NK-92 treated with Interleukin-12 subunit alpha and Interleukin-12 subunit beta, amount 100 ng/mL, for 24 hours (cell line): ENCODE results near the gene STX2.
"Not testable (repeated sequence)": the region's sequence is repeated elsewhere in the genome, so short reads cannot be mapped to it uniquely, and the experiment has no call there.

Source experiments
- DNase-seq: peaks from one replicate; lab custom pipeline; 2025; lab: John Stamatoyannopoulos, UW

Gene STX2

DNA sequence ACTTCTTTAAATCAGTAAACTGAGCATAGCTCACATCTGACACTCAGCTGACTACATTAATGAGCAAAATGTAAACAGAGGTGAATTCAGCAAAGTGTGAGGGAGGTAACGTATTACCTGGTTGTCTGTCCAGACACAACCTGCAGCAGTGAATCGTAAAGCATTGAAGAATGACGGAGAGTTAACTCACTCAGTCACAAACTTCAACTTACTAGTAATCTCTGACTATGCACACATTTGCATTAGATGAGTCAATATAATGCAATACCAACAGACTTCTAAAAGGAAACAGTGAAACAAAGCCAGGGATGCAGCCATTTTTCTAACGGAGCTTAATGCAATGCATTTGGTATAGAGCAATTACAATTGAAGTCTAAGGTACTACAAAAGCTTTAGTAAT lies 40.0 kb downstream of the STX2 start:
- DNase-seq = no peak

DNA sequence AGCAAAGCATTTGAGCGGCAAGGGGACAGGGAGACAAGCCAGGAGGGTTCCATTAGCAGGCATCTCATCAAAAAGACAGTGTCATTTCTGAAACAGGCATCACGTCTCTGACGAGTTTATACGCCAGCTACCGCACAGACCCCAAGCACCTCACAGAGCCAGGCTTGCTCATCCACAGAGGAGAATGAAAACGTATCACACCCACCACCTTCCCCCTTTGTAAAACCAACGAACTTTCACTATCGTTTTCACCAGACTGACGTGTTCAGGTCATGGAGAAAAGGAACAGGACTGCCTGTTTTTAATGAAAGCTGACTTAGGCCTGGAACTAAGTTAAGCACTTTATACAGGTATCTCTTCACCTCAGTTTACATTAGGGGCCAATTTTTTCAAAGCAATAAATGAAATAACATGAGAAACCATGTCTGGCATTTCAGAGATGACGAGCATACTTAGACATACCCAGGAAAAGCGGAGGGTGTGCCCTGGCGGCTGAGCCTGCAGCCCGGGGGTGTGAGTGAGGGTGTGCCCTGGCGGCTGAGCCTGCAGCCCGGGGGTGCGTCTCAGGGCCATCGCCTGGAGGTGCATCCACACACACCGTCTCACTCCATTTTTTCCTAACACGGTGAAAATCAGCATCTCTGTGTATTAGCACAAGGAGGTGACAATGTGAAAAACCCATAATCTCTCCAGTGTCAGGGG lies 41.9 kb downstream of the STX2 start:
- no peak for DNase-seq

DNA sequence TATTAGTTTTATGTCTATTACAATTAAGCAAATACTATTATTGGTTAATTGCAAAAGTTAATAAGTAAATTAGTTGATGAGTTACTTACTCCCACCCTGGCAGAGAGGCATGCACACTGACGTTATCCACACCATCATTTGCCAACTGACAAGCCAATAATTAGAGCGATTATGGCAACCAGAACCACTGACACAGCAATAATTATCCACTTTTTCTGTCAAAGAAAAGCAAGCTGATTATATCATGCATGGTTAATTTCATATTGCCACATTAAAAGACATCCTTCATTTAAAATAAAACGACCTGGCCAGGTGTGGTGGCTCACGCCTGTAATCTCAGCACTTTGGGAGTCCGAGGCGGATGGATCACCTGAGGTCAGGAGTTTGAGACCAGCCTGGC lies 43.1 kb downstream of the STX2 start:
- DNase-seq = no peak

DNA sequence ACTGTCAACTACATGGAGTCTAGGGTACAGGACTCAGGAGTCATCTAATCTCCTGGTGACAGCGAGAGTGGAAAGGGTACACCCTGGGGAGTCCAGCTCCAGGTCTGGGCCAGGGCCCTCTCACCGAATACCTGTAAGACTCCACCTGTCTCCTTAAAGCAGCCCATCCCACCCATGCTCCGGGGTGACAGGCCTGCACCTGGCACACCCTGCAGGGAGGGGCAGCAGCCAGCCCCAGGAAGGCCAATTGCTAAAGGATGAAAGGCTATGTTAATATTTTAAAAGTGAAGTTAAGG lies 45.5 kb downstream of the STX2 start:
- no peak for DNase-seq

DNA sequence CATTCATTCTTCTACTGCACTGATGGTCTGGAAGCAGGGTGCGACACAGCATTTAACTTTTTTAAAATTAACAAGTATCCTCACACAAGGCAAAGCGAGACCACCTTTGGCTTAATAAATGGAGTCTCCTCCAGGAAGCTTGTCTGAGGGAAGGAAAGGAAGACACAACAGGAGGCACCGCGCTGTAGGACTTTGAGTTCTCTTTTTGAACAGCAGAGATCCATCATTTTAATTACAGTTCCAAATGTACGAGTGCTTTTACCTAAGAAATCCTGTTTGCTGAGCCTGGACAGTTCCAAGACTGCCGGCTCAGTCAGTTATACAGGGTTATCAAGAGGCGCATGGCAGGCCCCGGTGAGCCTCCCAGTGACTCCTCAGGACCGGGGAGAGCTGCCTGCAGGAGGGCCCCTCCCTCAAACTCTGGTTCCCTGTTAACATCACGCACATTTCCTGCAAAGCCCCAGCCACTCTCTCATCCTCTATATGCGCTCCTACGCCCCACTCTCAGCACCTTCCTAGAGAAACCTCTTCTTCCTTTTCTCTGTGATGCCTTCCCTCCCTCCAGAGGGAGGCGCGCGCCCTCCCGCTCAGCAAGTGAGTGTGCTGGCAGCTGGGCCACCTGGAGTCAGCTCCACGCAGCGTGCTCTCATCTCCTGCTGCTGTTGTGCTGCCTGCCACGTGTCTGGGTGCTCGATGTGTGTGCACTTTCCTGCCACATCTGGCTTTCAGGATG lies 46.1 kb downstream of the STX2 start:
- DNase-seq = no peak

DNA sequence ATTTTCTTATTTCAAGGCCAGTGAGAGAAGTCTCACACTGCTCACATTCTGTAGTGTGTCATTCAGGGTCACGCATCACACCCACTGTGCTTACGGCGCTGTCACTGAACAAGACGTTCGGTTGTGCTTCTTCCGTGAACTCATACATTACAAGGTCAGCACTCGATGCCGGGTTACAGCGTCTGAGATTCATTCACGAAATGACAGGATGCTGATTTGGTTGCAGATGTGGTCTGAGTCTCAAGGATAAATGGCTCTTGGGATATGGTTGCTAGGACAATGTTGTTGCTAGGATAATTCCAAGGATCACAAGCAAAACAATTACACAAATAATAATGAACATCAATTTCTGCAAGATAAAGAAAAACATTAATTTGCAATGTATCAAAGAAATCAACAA lies 47.4 kb downstream of the STX2 start:
- DNase-seq = no peak

DNA sequence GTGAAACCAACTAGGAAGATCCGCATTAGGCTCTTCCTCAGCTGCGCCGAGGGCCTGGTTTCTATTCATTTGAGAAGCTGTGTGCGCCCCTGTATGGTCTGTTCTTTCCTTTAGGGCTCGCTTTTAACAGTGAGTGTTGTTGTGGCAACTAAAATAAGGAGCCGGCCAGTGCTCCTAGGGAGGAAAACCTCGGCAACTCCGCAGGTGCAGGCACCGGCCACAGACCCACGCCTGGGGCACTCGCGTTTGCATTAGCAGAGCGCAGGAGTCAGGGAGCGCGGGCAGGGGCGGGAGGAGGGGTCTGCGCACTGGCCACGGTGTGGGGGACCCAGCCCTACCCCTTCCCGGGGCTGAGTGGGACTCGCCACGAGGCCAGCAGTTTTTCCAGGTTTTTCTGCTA lies 50.5 kb downstream of the STX2 start:
- no peak for DNase-seq

DNA sequence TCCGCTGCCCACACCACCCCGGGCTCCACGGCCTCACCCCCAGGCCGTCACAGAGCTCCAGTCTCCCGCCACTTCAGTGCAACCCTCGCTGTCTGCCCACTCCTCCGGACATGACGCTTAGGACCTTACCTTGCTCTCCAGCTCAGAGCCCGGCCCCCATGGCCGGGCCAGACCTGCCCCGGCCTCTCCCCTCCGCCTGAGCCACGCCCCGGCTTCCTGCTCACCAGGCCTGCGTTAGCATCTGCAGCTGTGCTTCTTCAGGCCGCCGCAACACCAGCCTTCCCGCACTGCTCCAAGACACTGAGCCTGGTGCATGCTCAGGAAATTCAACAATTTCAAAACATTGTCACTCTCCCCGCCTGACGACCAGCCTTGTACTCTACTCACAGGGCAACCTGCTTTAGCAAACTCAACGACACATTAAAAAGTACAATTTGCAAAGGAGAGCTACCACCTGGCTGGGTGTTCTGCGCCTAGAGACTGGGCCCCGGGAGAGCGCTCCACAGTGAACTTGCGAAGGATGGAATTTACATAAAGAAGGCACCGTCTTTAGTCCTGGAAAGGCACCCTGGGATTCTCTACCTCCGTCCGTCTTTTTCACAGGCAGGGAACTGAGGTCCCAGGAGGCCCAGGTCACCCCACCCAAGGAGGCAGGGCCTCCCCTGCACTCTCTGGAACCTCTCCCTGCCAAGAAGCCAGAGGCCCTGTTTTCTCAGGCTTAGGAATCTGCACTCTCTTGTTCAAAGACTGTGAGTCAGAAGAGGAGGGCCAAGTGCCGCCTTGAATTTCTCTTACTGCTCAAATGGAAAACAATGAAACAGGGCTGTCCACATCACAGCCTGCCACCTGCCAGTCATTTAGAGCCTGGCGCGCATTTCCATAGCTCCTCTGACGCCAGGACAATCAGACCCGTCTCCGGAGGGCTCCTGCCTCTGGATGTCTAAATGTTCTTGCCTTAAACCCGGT lies 51.3 kb downstream of the STX2 start:
- no peak for DNase-seq

DNA sequence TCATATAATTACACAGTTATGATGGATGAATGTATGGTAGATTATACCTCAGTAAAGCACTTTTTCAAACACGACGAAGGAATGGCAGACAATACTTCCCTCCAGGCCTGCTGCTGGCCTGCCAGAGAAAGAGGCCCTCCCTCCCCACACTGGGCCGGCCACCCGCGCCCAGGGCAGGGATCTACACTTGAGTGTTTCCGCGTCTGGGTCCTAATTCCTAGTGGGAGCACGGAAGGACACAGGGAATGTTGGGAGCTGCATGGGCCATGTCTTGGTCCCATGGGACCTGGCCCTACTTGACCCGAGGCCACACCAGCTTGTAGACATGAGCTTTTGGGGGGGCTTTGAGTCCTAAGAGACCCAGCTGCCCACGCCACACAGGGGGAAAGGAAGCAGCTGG lies 52.0 kb downstream of the STX2 start:
- DNase-seq = no peak

DNA sequence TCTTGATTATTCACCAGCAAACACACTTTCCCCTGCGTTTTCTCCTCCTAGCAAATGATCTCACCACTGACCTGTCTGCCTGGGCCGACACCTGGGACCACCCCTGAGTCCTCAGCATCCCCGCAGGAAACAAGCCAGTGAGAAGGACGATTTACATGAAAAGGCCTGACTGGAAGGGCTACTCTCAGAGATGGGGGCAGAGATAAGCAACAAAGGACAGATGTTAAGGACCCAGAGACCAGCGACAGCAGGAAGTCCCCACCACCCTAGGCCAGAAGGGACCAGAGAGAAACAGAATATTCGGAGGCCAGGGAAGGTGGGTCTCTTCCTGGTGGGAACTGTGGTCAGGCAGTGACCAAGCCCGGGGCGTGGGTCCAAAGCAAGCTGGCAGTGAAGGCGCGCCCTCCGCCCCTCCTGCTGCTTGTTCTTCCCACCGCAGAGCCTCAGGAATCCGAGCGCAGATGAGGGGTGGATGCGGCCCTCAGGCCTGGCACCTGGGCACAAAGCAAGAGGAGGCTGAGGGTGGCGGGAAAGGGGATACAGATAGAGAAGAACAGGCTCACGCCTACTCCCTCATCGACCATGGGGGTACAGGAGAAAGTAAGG lies 55.8 kb downstream of the STX2 start:
- DNase-seq = no peak

DNA sequence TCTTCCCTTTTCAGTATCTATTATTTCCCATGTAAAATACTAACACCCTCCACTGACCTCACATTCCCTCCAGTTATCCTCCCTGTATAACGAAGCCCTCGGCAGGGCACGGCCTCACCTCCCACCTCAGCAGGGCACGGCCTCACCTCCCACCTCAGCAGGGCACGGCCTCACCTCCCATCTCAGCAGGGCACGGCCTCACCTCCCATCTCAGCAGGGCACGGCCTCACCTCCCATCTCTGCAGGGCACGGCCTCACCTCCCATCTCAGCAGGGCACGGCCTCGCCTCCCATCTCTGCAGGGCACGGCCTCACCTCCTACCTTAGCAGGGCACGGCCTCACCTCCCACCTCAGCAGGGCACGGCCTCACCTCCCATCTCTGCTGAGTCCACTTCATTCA lies 56.8 kb downstream of the STX2 start:
- not testable (repeated sequence) for DNase-seq

DNA sequence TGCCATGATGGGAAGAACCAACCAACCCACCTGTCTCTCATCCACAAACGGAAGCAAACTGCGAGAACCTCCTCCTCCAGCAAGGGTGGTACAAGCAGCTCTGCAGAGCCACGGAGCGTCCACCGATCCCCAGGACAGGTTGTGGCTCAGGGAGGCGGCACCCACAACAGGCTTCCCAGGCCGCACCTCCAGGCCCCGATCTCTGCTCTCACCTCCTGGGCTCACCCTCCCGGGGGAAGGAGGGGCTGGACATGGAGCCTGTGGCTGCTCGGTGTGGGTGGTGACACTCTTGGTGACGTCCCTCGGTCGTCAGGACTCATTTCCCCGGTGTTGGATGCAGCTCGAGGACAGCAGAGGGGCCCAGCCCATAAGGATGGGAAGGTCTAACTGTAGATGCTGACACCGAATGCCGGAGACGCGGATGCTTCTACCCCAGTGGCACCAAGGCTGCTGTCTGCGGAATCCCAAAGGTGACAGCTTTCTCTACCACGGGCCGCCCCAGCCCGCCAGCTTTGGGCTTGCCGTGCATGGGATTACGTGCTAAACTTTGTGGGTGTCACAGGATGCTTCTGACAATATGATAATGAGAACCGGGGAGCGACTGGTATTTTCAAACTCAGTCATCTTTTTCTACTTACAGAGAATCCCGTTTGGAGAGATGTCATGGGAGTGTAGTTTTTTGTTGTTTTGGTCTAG lies 58.0 kb downstream of the STX2 start:
- no peak for DNase-seq

DNA sequence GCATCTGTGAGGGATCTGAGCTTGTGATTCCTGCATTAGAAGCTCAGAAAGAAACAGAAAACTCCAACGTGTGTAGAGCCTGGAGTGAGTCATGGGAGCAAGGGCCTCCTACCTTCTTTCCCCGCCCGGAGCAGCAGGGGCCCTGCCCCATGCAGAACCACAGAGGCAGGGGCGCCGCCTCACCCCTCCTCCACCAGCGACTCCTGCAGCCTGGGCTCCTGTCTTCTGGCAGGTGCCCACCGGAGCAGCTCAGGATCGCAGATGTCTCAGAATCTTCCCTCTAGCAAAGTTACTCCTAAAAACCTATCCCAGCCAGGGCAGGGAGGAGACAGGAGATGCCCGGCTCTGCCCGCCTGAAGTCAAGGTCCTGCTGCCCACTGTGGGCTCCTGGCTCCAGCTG lies 58.7 kb downstream of the STX2 start:
- no peak for DNase-seq

DNA sequence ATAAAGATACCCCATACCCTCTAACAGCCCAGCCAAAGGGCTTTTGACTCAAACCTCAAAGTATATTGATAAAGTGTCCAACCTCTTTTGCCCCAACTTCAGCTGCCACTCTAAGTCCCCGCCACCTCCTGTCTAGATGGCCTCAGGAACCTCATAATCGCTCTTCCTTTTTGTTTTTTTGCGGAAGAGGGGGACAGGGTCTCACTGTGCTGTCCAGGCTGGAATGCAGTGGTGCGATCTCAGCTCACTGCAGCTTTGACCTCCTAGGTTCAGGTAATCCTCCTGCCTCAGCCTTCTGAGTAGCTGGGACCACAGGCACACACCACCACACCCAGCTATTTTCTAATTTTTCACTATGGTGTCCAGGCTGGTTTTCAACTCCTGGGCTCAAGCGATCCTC lies 60.3 kb downstream of the STX2 start:
- no peak for DNase-seq

DNA sequence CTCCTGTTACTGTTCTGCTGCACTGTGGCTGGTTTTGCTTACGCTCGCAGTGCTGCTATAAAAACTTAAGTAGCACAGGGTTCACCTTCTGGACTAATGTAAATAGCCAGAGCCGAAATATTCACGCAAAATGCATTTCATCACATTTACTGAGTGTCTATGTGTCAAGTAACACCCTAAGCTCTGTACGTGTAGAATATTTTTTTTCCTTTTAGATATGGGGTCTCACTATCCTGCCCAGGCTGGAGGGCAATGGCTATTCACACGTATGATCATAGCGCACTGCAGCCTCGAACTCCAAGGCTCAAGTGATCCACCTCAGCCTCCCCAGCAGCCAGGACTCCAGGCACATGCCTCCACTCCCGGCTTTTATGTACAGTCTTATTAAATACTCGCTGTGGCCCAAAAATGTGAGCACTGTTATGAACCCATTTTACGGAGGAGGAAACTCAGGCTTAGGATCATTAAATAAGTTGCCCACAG lies 62.2 kb downstream of the STX2 start:
- DNase-seq = no peak

DNA sequence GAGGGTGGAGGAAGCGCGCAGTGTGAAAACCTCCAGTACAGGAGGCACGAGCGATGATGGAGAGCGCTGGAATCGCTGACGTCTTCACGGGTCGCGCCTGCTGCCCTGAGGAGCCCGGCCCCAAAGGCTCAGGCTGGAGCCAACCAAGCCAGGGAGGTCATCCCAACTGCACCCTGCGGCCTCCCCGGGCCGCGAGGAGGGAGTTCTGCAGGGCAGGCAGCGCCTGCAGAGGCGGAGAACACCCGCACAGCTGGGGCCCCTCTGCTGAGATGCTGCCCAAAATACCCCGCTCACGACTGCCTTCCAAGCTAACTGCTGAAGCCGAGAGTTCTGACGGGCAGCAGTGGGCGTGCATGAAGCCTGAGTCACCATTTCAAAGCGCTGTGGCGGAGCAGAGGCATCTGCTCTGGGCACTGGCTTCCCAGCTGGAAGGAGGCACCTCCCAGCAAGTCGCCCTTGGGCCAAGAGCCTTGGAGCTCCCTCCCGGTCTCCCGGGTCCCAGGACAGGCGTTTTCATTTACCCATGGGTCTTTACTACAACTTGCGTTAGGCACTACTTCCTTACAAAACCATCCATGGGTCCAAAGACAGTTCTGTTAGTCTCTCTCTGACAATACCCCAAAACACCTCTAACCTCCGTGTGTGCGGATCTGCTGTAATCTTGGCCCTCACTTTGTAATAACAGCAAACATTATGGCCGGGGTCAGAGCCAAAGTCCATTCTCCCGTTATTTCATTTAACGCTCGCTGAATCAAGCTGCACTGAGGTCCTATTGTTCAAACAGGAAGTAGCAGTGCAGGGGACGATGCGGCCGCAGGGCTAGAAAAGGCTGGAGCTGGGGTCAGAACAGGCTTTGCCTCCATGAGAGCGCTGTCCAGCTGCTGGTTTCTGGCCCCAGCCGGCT lies 62.8 kb downstream of the STX2 start:
- no peak for DNase-seq

DNA sequence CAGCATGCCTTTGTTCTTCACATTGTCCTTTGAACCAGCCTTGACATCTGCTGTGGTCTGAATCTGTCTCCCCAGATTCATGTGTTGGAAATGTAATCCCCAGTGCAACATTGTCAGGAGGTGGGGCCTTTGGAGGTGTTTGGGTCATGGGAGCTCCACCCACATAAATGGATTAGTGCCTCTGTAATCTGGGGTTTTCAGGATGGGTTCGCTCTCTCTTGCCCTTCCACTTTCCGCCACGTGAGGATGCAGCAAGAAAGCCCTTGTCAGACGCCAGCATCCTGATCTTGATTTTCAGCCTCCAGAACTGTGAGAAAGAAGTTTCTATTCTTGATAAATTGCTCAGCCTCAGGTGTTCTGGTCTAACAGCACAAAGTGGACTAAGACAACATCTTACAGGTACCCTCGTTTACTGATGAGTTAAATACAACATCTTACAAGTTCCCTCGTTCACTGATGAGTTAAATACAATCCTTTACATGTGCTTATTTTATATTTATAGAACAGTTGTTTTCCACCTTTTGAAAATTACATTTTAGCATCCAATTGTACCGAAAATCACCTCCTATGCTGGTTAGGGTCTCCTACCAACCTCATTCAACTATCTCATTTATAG lies 68.5 kb downstream of the STX2 start:
- no peak for DNase-seq

DNA sequence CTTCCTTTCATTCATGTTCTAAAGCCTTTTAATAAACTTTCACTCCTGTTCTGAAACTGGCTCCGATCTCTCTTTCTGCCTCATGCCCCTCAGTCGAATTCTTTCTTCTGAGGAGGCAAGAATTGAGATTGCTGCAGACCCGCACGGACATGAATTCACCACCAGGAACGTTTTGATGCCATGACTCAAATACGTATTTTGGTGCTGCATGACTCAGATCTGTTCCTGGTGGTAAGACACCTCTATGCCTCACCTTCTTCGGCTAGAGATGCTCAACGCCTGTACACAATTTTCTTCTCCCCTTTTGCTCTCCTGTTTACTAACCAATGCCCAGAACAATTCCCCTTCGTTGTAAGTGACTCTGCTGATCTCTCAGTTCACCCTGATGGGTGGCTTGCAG lies 70.9 kb downstream of the STX2 start:
- DNase-seq = no peak

DNA sequence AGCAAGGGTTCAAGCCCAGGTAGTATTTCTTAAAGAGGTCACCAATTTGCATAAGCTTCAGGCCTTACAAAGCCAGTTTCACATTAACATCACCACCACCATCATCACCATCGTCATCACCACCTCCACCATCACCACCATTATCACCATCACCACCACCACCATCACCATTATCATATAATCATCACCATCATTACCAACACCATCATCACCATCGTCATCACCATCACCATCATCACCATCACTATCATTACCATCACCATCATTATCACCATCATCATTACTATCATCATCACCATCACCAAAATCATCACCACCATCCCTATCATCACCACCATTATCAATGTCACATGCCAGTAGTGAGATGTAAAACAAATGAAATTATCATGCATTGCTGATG lies 72.6 kb downstream of the STX2 start:
- DNase-seq = no peak

DNA sequence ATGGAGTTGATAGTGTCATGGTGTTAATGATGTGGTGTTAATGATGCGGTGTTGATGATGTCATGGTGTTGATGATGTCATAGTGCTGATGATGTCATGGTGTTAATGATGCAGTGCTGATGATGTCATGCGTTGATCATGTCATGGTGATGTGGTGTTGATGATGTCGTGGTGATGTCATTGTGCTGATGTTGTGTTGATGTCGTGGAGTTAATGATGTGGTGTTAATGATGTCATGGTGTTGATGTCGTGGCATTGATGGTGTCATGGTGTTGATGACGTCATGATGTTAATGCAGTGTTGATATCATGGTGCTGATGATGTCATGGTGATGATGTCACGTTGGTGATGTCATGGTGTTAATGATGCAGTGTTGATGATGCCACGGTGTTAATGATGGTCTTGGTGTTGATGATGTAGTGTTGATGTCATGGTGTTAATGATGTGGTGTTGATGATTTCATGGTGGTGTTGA lies 73.8 kb downstream of the STX2 start:
- DNase-seq = no peak
